Measurements from ENCODE around the gene UBL4B. TPM values are rescaled to one million over a fixed set of nuclear protein-coding genes. Genes with fewer than 3 reads are reported as not detected.

UBL4B gene
- not detected in 2 replicates for total RNA-seq (2011; cell fraction: chromatin; rRNA removed; ENCODE audit: low replicate concordance)
- total RNA-seq (2011; cell fraction: nucleolus; rRNA removed), result not detected in 2 replicates
- not detected in 2 replicates for total RNA-seq (2011; cell fraction: nucleoplasm; rRNA removed)
- not detected in 2 replicates for total RNA-seq (2014; rRNA removed)
- total RNA-seq (2014; rRNA removed; fragmentation: Illumina TruSeq; extraction: Trizol), result not detected in 2 replicates
- total RNA-seq (2015; rRNA removed; fragmentation: Illumina TruSeq; extraction: Trizol), result not detected in 2 replicates
- not detected in 2 replicates for total RNA-seq (2021)
- polyA plus RNA-seq (2011; rRNA removed), result 0.05 TPM in 1 of 2 replicates, not detected in the other
- 0.03 TPM in 1 of 2 replicates, not detected in the other for polyA plus RNA-seq (2011; cell fraction: cytosol; rRNA removed)
- 0.07 and 0.09 TPM in 2 replicates for polyA plus RNA-seq (2011; cell fraction: nucleus; rRNA removed)
- polyA plus RNA-seq (2012), result 0.07 and 1.3 TPM in 2 replicates
- not detected in 2 replicates for polyA plus RNA-seq (2014; fragmentation: Illumina TruSeq; extraction: Trizol)
- not detected for polyA plus RNA-seq (2014; fragmentation: Nextera tagmentation; extraction: Ambion mirVana)
- not detected in 2 replicates for polyA plus RNA-seq (2014; rRNA removed)
- polyA minus RNA-seq (2011; rRNA and poly(A)+ RNA removed), result not detected in 2 replicates
- polyA minus RNA-seq (2011; cell fraction: cytosol; rRNA and poly(A)+ RNA removed), result not detected in 2 replicates
- 0.22 TPM in 1 of 2 replicates, not detected in the other for polyA minus RNA-seq (2011; cell fraction: nucleus; rRNA and poly(A)+ RNA removed)
- Bru-seq, nascent RNA, result not detected
- not detected for BruChase-seq, experiment 1, labeled RNA remaining after a 2-hour chase
- not detected for BruChase-seq, experiment 2, labeled RNA remaining after a 6-hour chase
- long read RNA-seq, experiment 1, result 0 reads
- long read RNA-seq, experiment 2, result 0 reads
- long read RNA-seq, experiment 3, result 0 reads

DNA sequence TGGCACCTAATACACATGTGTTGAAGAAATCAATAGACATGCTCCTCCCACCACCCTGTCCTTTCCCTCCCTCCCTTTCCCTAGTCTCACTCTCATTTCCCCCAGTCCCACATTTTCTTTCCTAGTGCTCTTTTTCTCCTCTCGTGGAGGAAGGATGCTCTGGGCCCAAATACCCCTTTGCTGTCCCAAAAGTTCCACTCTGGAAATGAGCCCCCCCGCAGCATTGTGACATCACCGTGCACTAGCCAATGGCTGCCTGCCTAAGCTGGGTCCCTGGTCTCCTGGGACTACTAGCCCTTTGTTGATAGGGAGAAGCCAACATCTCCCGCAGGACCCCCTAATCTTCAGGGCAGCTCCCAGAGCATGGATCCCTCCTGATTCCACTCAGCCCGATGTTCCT is at the start of gene UBL4B:
UBL4B (plus strand) TSS at position 301 of the 400 bp plus-strand sequence; CDS start at position 393, 92 bp downstream.
- ChIA-PET POLR2A (interaction anchor here (0.6 to 1.7 kb wide), 9 partner anchors 12 to 566 kb away, joined by 3 to 6 read pairs (median 3); partner anchors contain the start of gene GNAI3), CTCF (ENCODE audit: low intra/inter-chr PET ratio) (no interaction called here)
- FAIRE-seq, result no peak
- H3K36me3 ChIP-seq (ENCODE audit: control insufficient read depth, insufficient read depth, low read length), result no peaks in the 10 kb centered on the region
- H2AFZ ChIP-seq (ENCODE audit: low read depth, low read length), result no peak within 1 kb of the TSS
- H3K9me3 ChIP-seq (replicated peaks; ENCODE audit: control insufficient read depth, insufficient read depth, low read depth, low read length), result no peaks in the 10 kb centered on the region
- no peak within 1 kb of the TSS for H3K9ac ChIP-seq (ENCODE audit: insufficient read depth in 1 of 2, low read depth in 2 of 2, low read length in 2 of 2)
- intact Hi-C loops (cut with micrococcal nuclease), result loop anchor here (5.0 to 10.0 kb wide), 2 partner anchors 335 to 467 kb away; no protein-coding TSS in a partner anchor
- H3K79me2 ChIP-seq (ENCODE audit: control insufficient read depth, insufficient read depth, low read length), result no peaks in the 10 kb centered on the region
- ATAC-seq, result no peak
- WGBS (ENCODE audit: insufficient coverage, low coverage, missing lambda C conversion rate), result 6% methylated on average over 5 of the region's 5 CpGs
- in situ Hi-C loops (cut with MboI), result no loop called here
- H3K27me3 ChIP-seq (ENCODE audit: control insufficient read depth in 2 of 2, insufficient read depth in 2 of 2, low read length in 2 of 2), result peaks cover 45 to 82% of the 10 kb centered on the region in 2 experiments
- TF ChIP-seq PTTG1 (tag; IDR thresholded peaks at IDR 0.05; ENCODE audit: low read depth) (no peak), L3MBTL2 (IDR thresholded peaks at IDR 0.05) (no peak), E2F4 (CRISPR knock-in tag; IDR thresholded peaks at IDR 0.05; ENCODE audit: low read depth) (no peak), NR4A1 (CRISPR knock-in tag; IDR thresholded peaks at IDR 0.05) (no peak), NR4A1 (tag; IDR thresholded peaks at IDR 0.05) (no peak), ILK (tag; IDR thresholded peaks at IDR 0.05; ENCODE audit: borderline replicate concordance, low read depth) (no peak), NRF1 (conservative IDR thresholded peaks at IDR 0.05 in 1 of 2, IDR thresholded peaks at IDR 0.05 in 1 of 2) (no peak), CHD1 (IDR thresholded peaks at IDR 0.05; ENCODE audit: low read length) (no peak), THAP7 (CRISPR knock-in tag; IDR thresholded peaks at IDR 0.05) (no peak), EHMT2 (IDR thresholded peaks at IDR 0.05) (no peak)
- TF ChIP-seq, protein P1, sequence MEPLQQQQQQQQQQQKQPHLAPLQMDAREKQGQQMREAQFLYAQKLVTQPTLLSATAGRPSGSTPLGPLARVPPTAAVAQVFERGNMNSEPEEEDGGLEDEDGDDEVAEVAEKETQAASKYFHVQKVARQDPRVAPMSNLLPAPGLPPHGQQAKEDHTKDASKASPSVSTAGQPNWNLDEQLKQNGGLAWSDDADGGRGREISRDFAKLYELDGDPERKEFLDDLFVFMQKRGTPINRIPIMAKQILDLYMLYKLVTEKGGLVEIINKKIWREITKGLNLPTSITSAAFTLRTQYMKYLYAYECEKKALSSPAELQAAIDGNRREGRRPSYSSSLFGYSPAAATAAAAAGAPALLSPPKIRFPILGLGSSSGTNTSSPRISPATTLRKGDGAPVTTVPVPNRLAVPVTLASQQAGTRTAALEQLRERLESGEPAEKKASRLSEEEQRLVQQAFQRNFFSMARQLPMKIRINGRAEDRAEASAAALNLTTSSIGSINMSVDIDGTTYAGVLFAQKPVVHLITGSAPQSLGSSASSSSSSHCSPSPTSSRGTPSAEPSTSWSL (CRISPR knock-in tag; IDR thresholded peaks at IDR 0.05; ENCODE audit: borderline replicate concordance), result no peak
- no peaks in the 10 kb centered on the region for H3K4me1 ChIP-seq (replicated peaks in 1 of 2; ENCODE audit: control insufficient read depth in 2 of 2, insufficient read depth in 2 of 2, low read length in 2 of 2)
- DNase-seq (ENCODE audit: extremely low read depth in 1 of 4, low spot score in 3 of 4), result no peak
- BruUV-seq (replicated peaks), result no TSS peak
- H3K4me3 ChIP-seq, result no peak within 1 kb of the TSS
- H3K27ac ChIP-seq (ENCODE audit: extremely low read depth, low read depth, low read length), result no peak within 1 kb of the TSS
- H3K4me2 ChIP-seq (ENCODE audit: insufficient read depth, low read length), result no peak within 1 kb of the TSS
- H4K20me1 ChIP-seq (replicated peaks; ENCODE audit: control insufficient read depth, insufficient read depth, low read length), result peaks cover 11% of the 10 kb centered on the region
- no peaks in the 10 kb centered on the region for H3K9me1 ChIP-seq (ENCODE audit: control insufficient read depth, insufficient read depth, low read length)
